ENCODE measurements around the gene HDHD5.

HDHD5 gene

GRCh38 chr22:17119481-17120202 is 39.4 kb downstream of the HDHD5 start:
- no peak for DNase-seq

DNA sequence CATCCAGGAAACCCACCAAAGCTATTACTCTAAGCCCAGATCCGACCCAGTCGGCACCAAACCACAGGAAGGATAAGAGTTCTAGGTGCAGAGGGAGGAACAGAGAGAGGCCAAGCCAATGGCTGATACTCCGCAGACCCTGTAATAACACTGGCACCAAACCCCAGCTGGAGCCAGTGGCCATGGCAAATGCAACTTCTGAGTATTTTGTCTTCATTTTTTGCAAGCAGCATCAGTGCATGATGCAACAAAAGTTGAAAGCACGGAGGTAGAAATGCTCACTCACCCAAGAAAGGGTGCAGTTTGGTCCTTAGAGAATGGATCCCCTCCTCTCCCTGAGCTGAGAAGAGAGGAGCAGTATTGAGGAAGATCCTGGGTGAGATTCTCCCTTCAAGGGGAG is 40.7 kb downstream of the HDHD5 start:
- DNase-seq, result no peak

- DNase-seq, result no peak
Observed at GRCh38 chr22:17117890-17118289, 41.2 kb downstream of the HDHD5 start.

- DNase-seq, result no peak
Observed at GRCh38 chr22:17117400-17117799, 41.7 kb downstream of the HDHD5 start.

DNA sequence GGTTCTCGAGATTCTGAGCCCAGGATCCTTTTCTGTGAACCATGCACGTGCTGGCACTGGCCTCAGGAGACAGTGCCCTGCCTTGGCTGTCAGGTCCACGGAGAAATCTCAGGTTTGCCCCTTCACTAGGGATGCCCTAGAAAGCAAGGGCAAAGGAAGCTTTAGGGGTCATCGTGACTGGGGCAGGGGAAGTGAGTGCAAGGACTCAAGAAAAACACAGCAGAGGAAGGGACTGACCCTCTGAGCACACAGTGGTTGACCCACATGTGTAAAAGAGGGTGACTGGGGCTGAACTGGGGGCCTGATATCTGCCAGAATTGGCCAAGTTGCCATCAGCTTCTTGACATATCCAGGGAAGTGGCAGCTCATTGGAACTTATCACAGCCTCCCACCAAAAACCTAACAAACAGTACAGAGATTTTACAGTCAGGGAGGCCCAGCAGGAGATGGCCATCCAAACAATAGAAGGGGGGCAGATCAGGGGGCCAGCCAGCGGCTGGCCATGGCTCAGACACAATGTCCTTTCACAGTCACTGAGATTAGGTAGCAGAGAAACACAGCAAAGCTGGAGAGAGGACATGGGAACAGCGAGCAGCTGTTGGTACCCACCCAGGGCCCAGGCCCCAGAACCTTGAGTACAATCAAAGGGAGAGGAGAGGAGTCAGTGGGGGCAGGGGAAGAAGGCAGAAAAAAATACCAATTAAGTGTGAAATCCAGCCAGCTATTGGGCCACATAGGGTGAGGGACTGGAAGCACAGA is 42.3 kb downstream of the HDHD5 start:
- no peak for DNase-seq

- no peak for DNase-seq
Observed at GRCh38 chr22:17115945-17116565, 43.0 kb downstream of the HDHD5 start.

GRCh38 chr22:17115236-17115635 is 43.8 kb downstream of the HDHD5 start:
- no peak for DNase-seq

- DNase-seq, result no peak
Observed at GRCh38 chr22:17114898-17115235, 44.2 kb downstream of the HDHD5 start.

DNA sequence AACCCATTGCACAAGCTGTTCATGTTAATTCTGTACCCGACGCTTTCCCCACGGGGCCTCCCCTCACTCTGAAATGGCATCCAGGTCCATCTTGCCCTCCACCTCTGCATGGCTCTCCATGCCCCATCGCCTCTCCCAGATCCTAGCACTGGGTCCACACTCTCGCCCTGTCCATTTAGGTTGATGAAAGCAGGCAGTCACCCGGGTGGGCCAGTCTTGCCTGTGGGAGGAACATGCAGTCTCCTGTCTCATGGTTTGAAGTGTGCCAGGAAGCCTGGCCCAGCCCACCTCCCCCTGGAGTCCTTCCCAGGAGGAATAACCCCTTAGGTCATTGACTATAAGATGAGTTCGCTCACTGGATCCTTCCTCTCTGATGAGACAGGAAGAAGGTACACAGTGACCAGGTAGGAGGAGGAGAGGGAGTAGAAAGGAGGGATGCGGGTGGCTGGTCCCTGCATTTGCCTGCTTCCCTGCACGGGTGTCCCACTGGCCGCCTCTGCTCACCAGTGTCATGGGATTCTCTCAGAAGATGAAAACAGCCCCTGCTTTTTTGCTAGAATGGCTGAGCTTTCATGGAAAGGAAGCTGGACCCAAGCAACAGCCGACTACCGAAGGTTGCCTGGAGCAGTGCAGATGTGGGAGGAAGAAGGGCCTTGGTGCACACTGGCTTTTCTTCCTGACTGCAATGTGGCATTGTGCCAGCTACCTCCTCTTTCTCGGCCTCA is 44.7 kb downstream of the HDHD5 start:
- no peak for DNase-seq

DNA sequence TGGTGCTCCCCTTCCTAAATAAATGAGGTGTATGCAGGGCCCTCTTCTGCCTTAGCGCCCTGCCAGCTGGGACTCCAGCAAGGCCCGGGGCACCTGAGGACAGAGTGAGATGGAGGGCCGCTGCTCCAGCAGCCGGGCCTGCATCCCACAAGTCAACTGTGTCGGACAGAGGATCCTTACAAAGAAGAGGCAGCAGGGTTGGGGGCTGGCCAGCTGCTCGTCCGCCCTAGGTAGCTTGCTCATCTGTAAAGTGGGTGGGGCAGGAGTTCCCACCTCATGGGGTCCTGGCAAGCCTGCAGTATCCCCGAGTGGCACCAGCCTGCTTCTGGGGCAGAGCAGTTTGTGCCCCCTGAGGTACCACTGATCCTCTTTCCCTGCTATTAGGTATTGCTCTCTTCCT is 45.5 kb downstream of the HDHD5 start:
- no peak for DNase-seq

- no peak for DNase-seq
Observed at GRCh38 chr22:17112491-17113042, 46.5 kb downstream of the HDHD5 start.

DNA sequence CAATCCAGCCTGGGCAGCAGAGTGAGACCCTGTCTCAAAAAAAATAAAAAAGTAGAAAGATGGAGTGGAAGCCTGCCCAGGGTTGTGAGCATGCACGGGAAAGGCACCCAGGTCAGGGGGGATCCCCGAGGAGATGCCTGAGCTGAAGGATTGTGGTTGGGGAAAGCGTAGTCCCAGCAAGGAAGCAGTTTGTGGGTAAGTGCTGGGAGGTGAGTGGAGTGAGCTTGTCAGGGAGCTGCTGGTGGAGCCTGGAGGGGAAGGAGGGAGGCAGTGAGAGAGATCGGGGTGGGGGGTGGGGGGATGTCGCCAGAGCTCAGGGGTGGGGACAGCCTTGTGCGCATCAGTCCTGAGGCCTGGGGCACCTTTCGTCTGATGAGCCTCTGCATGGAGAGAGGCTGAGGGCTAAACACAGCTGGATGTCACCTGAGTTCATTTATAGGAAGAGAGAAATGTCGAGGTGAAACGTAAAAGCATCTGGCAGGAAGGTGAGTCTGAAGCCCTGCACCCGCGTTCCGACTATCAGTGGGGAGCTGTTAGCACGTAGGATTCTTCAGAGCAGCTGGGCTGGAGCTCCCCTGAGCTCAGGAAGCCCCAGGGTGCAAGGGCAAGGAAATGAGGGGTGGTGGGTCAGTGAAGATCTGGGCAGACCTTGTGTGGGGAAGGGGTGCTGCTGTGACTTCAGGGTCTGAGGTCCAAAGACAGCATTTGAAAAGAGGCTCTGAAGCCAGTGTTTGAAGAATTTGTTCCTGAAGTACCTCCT is 48.1 kb downstream of the HDHD5 start:
- DNase-seq, result no peak

- no peak for DNase-seq
Observed at GRCh38 chr22:17109976-17110375, 49.1 kb downstream of the HDHD5 start.

DNA sequence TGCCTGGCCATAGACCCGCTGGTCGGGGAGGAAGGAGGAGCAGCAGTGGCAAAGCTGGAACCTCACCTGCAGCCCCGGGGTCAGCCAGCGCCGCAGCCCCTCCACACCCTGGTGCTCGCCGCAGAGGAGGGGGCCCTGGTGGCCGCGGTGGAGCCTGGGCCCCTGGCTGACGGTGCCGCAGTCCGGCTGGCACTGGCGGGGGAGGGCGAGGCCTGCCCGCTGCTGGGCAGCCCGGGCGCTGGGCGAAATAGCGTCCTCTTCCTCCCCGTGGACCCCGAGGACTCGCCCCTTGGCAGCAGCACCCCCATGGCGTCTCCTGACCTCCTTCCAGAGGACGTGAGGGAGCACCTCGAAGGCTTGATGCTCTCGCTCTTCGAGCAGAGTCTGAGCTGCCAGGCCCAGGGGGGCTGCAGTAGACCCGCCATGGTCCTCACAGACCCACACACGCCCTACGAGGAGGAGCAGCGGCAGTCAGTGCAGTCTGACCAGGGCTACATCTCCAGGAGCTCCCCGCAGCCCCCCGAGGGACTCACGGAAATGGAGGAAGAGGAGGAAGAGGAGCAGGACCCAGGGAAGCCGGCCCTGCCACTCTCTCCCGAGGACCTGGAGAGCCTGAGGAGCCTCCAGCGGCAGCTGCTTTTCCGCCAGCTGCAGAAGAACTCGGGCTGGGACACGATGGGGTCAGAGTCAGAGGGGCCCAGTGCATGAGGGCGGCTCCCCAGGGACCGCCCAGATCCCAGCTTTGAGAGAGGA is 49.8 kb downstream of the HDHD5 start:
- DNase-seq, result no peak

DNA sequence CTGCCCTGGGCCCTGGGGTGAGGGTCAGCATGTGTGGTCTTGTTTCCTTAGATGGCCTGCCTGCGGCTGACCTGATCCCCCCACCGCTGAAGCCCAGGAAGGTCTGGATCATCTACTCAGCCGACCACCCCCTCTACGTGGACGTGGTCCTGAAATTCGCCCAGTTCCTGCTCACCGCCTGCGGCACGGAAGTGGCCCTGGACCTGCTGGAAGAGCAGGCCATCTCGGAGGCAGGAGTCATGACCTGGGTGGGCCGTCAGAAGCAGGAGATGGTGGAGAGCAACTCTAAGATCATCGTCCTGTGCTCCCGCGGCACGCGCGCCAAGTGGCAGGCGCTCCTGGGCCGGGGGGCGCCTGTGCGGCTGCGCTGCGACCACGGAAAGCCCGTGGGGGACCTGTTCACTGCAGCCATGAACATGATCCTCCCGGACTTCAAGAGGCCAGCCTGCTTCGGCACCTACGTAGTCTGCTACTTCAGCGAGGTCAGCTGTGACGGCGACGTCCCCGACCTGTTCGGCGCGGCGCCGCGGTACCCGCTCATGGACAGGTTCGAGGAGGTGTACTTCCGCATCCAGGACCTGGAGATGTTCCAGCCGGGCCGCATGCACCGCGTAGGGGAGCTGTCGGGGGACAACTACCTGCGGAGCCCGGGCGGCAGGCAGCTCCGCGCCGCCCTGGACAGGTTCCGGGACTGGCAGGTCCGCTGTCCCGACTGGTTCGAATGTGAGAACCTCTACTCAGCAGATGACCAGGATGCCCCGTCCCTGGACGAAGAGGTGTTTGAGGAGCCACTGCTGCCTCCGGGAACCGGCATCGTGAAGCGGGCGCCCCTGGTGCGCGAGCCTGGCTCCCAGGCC is 50.6 kb downstream of the HDHD5 start:
- DNase-seq, result no peak

DNA sequence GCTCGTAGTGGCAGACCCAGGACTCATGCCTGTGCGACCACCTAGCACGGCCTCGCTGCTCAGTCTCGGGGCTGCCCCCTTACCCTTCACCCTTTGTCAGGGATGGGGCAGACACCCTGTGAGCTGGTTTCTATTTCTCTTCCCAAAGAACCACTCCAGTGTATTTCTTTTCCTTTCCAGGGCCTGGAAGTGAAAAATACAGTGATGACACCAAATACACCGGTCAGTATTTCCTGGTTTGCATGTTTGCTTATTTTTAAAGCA is 51.6 kb downstream of the HDHD5 start:
- no peak for DNase-seq

DNA sequence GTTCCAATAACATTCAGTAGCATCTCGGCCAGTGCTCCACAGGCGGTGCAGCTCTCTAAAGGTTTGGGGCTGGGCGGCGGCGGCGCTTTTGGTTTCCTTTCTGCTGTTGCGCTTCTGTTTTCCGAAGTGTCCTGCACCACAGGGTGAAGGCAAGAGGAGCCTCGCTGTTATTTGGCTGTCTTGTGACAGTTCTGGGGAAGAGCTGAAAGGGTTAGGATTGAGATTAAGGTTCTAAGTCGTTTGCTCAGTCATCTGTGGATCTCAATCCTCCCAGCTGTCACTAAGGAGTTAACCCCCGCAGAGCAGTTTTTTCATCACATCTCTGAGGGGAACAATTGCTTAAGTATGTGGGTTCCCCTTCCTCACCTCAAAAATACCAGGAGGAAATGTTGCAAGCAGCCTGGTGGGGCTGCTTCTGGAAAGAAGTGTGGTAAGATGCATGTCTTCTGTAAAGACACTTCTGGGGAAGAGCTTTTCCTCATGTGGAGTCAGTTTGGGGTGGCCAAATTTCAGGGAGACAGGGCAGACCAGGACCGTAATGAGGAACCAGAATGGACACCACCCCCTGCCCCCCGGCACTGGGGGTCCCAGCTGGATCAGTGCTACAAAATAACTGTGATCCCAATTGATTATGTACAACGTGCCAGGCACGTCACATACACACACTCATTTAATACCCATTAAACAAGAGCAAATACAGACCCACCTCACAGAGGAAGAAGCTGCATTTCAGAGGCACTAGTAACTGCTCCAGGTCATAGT is 52.1 kb downstream of the HDHD5 start:
- DNase-seq, result no peak

GRCh38 chr22:17106161-17106784 is 52.8 kb downstream of the HDHD5 start:
- DNase-seq, result no peak
